Measurements from ENCODE around the gene CTNNAL1.

CTNNAL1 gene

DNA sequence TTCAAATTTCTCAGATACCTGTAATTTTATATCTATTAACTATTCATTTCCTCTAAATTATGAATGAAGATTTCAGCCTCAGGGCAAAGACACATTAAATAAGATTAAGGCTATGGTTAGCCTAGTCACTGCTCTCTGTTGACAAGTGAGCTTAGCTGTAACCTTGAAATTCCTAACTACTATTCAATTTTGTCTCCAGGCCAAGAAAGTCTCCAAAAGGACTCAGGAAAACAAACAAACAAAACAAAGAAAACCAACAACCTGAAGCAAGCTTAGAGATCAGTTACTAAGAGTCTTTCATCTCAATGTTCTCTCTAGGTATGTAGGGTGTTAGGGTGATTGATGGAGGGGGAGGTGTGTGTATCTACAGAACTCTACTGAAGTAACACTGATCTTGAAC is 9.6 kb upstream of the CTNNAL1 start:
- peak; percentile 2 for DNase-seq

DNA sequence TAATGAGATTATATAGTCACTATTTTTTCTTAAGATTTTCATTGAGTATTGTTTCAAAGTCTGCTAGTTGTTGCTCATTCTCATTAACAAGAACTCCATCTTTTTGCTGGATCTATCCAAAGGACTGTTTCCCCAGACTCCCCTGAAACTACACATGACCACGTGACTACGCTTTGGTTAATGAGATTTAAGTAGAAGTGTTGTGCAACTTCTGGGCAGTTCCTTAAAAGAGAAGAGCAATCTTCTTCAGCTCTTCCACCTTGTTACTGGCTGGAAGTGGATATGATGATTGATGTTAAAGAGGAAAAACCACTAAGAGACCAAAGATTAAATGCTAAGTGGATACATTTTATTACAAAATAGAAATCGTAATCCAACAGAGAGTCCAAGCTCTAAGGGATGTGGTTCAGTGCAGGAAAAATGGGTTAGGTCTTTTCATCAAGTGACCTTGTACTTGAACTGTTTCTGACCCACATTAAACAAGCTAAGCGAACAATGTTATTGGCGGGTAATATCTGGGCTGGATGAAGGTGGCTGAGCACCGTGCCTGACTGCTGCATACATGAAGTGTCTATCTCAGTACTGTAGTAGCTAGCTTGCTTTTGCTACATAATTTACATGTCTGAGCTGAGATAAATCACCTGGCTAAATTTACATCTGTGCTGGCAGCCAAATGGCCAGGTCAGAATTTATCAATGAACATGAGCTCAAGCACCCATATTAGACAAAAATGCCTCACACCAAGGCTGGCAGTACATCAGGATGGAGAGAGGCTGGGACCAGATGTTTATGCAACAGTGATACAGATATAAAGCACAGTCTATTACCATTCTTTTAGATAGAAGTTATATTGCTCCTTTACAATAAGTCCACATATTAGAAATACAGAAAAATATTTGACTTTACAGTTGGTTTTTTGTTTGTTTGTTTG is 7.5 kb upstream of the CTNNAL1 start:
- DNase-seq, result no peak

DNA sequence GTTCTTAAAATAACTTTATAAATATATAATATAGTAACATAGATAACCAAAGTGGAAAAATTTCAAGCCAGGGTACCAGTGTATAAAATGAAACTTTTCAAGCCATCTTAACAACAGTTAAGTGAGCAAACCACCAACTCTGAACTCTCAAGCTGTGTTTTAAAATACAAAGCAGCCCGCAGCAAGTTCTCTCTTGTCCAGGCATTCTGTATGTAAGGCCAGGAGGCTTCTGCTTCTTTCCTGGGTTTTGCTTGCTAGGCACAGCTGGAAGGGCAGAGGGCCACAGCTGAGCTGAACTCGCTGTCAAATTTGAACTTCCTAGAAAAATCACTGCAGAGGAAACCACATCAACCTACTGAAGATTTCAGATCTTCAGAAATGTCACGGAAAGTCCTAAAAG is 6.8 kb upstream of the CTNNAL1 start:
- no peak for DNase-seq

DNA sequence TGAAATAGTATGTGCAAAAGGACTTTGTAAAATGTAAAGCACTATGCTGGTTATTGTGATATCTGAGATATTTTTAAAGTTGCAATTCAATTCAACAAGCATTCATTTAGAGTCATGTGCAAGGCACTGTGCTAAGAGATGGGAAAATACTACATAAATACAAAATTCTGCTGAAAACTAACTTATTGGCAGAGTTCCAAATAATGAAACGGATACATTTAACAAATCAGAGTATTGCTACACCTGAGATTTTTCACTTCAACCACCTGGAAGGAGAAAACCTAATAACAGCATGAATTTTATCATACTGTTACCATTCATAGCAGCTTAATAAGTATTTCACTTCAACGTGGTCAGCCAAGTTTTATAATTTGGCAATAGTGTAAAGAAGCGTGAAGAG is 6.1 kb upstream of the CTNNAL1 start:
- DNase-seq, result no peak

DNA sequence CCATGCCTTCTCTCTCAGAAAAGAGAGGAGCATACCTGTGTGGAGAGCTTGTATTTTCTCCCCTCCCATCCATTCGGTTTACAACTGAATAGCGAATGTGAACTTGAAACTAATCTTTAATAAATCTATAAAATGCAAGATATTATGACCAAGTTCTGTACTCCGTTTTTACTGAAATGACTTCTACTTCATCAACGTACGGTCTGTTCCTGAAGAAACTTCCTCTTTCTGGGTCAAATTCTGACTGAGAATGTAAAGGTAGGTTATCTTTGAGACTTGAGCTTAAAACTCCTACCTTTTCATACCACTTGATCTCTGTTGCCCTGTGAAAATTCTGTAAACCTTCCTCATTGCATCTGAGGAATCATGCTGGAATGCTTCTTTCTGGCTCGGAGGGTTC is 4.2 kb upstream of the CTNNAL1 start:
- DNase-seq, result no peak

DNA sequence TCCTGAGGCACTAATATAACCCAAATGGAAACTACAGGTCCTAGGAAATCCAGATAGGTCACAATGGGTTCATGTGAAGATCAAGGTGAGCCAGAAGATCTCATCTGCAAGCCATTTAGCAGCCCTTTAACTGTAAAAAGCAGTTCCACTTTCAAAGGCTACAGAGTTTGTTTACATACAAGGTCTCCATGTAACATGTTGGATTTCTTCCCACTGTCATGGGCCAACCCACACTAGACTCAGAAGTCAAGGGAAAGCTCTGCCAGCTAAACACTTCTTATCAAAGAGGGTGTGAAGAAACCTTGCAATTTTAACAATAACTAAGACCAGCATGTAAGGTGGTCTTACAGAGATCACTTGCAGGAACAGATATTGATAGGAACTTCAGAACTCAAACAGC is 3.8 kb upstream of the CTNNAL1 start:
- no peak for DNase-seq

DNA sequence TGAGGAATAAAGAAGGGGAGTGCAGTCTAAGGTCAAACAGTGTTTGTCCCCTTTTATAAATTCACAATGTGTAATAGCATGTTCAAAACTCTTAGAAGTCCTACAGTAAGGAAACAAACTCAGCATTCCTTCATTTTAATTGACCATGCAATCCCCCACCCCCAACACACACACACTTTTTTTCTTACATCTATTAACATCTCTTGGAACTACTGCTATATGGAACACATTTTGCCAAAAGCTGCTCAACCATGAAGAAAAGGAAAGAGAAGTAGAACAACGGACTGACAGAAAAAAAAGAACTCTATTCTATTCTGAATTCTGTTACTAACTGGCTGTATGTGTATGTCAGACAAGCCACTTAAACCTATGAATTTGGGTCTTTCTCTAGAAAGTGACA is 2.8 kb upstream of the CTNNAL1 start:
- no peak for DNase-seq

DNA sequence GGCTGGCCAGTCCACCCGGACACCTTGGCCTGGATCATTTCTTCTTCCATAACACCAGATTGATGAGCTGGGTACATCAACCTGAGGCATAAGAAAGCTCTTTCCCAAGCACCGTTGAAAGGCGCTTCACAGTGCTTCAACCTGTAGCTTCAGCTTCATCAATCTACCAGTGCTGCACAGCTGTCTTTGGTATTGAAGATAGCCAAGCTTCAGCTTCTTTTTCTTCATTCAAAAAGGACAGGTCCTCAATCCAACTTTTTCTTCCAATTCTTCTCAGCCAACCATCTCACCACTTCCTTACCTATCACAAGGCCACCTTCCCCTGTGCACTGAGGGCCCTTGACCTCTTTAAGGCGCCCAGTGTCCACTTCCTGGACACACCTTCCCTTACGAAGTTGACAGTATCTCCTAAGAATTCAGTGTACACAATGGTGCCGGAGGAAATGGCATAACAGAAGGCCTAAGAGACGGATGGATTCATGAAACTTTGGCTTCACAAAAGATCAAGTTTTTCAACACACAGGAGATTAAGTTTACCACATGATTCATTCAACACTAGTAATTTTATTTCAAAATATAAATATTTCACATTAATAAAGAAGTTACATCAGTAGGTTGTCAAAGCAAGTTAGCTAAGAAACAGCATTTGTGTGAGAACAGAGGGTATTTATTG is 1.4 kb upstream of the CTNNAL1 start:
- DNase-seq, result no peak

DNA sequence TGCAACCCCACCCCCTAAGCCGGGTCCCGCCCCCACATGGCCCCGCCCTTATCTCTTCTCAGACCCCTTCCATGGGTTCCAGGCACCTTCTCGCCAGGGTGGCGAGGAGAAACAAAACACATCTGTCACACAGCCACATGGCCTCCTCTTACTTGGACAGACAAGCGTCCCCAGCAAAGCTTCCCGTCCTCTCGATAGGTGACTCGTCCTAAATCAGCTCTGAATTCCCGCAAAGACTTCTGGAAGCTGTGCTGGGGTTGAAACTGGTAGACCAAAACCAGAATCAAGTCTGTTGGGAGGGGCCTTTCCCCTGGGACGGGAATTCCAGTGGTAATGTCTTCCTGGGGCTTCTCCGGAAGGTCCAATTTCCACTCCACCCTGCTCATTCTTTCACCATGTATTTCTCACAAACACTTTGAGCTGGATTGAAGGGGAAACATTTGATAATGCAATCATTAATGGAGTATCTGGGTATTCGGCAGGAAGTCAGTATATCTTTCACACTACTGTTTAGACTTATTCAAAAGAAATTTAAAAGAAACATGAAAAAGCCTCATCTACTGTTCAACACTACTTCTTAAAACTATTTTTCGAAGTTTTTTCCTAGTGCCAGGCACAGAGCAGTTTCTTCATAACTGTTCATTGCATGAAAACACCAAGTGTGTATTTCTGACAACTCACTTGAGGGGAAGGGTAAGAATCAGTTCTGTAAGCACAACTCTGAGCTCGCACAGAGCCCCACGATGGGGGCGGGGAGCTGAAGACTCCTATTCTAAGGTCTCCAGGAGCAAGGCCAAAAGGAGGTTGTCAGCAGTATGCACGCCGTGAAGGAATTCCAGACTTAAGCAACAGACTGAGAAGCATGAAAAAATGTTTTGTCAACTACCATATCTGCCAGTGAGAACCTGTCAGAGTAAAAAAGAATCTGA is 644 bp upstream of the CTNNAL1 start:
- DNase-seq, result no peak

DNA sequence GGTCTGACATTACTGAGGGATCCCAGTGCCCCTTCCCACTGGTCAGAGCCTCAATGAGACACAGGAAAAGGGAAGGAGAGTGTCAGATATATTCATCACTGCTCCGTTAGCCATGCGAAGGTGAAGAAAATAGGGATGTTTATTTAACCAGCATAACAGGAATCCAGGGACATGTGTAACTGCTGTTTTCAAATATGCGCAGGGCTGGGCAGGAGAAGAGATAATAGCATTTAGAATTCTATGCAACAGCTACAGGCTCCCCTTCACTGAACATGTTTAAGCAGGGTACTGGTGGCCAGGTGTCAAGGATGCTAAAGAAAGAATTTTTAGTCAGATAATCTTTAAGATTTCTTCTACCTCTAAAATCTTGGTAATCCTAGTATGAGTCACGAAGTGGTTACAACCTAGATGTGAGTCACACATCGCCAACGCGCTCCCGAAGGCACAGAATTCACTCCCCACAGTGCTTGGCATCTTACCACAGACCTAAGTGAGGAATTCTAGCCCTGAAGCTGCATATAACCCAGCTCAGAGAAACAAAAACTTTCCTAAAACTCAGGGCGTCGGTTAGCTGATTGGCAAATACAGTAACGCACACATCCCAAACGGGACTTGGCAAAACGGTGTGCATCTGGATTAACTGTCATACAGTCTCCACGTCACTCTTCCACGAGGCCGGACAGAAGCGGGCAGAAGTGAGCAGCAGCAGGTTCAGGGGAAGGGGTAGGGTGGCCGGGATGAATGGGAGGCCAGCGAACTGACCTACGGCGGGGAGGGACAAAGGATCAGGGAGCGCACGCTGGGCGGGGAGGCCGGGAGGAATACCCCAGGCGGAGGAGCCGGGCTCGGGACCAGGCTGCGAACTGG is 1.1 kb downstream of the CTNNAL1 start:
- DNase-seq, result peak; percentile 16

DNA sequence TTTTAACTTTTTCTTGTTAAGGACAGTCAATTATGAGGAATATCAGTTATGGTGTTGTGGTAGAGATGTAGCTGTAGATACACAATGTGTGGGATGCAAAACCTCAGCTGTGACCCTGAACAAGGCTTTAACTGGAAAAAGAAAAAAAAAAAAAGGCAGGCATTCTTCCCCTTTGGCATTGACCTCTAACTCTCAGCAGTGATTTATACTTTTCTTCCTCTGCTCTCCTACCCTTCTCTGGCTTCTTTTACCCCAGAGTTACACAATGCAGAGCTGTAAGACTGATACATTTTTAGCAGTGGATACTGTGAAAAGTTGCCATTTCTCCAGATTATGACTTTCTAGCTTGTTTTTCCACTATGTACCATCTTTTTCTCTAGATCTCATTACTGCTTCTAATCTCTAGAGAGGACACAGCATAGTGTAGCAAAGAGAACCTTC is 2.0 kb downstream of the CTNNAL1 start:
- no peak for DNase-seq

DNA sequence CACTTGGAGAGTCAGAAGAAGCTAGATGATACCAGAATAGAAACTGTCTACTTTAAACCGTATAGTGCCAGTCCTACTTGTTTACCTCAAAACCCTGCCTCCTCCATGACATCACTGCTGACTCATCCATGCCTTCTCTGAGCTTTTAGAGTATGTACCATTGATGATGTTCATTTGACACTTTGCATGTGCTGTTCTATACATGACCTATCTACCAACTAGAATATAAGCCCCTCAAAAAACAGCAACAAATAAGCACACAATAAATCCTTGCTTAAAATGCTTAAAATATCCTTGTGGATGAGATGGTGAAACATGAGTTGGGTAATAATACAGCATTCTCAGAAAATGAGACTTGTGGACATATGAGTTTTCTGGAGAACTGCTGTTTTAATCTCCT is 2.6 kb downstream of the CTNNAL1 start:
- DNase-seq, result no peak

DNA sequence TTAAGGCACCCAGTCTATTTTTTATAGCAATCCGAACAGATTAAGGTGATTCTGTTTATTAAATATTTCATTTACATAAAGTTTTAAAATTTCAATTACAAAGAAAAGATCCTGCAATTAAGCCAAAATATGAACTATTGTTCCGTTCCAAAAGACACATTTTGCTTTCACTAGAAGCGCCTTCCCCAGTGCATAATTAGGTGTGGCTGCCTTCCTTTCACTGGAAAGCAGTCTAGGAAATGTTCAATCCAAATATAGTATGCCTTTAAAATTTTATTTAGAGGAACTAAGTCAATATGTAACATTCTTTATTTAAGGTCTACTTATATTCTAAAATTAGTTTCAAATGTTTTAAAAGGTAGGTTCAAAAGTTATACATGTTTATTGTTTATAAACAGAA is 7.6 kb downstream of the CTNNAL1 start:
- no peak for DNase-seq

DNA sequence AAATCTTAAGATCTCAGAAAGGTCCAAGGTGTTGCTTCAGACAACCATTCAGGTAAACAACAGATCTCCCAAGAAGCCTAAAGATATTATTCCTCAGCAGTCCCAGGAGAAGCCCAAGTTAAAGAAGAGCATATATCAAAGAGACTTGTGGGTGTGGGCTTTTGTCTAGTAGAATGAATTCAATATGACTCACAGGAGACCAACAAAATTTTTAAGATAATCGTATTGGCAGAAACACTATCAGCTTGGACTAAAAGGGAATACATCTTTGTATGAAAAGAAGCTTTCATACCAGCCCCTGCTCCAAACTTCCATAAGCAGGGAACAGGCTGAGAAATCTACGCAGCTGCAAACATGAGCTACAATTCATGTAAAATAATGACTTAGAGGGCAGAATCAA is 10.2 kb downstream of the CTNNAL1 start:
- DNase-seq, result no peak

DNA sequence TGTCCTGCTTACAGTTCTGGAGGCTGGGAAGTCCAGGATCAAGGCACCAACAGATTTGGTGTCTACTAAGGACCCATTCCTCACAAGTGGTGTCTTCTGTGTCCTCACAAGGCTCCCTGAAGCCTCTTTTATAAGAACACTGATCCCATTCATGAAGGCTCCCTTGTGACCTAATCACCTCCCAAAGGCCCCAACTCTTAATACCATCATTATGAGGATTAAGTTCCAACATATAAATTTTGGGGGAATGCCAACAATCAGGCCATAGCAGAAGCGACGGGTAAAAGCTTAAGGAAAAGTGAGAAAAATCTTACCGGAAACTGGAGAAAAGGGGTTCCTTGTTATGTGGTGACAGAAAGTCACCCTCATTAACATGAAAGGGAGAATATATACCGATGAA is 11.2 kb downstream of the CTNNAL1 start:
- DNase-seq, result no peak

DNA sequence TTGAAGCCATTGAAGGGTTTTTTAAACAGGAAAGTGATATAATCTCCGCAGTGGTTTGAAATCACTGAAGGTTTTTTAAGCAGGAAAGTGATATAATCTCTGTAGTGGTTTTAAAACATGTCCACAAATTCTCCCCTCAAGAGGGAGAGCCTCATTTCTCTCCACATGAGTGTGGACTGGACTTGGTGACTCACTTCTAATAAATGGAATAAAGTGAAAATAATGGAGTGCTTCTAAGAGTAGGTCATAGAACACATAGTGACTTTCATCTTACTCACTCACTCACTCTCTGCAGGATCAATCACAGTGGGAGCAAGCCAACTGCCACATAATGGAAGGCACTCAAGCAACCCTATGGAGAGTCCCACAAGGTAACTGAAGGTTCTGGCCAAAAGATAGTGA is 12.0 kb downstream of the CTNNAL1 start:
- no peak for DNase-seq

DNA sequence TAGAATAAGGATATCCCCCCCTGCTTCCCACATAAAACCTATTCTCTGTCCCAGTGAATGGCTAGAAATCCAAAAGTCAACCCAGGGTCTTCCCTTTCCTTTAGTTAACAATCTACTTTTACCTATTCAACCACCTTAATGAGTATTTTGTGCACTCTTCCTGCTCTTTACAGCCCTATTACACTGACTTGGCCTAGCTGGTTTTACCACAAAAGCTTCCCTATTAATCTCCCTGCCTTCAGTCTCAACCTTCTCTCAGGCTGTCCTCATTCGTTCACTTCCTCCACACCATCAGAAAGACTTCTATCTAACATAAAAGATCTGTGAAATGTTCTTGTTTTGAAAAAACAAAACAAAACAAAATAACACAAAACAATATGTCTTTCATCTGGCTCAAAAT is 16.2 kb downstream of the CTNNAL1 start:
- no peak for DNase-seq

DNA sequence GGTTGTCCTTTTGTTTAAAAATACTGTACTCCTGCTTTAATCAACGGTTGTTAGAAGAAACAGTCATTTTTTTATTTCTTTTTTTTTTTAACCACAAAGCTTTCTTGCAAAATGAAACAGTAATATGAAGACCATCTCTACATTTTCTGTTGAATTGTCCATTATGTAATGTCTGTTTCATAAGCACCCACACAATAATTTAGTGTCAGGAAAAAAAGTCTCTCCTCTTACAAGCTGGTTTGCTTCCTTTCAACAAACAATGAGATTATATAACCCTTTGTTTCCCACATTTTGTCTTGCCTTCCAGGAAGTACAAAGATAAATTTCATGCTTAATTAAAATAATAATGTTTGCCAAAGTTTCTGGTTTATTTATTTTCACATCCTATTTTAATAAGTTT is 16.7 kb downstream of the CTNNAL1 start:
- no peak for DNase-seq

DNA sequence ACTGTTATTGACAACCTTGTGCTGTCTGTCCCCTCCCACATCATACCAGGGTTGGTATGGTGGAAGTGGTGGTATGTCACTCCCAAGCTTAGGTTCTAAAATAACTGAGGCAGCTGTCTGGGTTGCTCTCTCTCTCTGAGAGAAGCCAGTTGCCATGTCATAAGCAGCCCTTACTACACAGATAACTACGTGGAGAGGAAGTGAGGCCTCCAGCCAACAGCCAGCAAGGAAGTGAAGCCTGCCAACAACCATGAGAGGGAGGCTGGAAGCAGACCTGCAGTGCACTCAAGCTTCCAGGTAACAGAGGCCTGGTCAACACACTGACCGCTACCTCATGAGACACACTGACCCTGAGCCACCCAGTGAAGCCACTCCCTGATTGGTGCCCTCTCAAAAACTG is 18.6 kb downstream of the CTNNAL1 start:
- DNase-seq, result no peak

DNA sequence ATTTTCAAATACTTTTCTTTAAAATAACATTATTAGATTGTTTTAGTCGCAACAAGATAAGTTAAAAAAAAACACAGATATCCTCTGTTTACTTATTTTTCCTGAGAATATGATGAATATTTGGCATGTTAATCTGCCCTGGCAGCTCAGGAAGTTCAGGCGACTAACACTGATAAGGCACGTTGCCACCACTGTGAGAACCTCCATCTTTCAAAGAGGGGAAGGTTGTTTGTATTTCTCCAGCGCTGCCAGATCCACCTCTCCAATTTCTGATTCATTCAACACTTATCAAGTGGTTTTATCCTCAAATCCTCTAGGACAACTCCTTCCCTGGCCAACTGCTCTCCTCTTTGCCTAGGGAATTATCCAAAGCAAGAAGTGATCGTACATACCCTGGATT is 21.8 kb downstream of the CTNNAL1 start:
- DNase-seq, result no peak

DNA sequence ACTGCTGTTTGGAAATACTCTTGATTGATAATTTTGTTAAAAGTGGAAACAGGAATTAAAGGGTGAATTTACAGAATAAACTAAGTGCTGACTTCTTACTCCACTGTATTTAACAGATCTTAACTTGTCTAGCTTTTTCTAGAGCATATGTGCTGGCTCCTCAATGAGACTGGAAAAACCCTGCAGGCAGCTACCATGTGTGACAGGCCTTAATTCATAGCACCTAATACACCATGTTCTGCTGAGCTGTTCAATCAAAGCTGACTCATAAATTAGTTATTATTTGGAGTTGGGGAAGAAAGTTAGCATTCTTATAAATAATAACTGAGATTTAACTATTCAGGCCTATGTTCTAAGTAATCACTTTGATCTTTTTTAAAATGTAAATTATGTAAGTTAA is 29.4 kb downstream of the CTNNAL1 start:
- no peak for DNase-seq

DNA sequence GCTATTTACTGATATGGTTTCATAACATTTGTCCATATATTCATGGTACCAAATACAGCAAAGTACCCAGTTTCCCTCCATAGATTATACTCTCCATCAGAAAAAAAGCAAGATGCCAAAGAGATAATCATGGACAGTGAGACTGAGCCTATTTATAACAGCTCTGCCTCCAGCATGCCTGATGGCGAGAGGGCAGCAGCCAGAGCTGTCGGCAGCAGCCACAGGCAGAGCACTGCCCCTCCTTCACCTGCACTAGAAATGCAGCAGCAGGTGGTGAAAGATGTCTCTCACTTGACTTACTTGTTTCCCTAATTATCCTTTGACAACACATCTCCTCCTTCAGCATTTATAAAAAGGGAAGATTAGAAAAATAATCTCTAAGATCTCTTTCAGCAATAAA is 32.4 kb downstream of the CTNNAL1 start:
- DNase-seq, result peak; percentile 21

Measured in NCI-H1105 treated with DMSO at 0.1 percent for 48 hours (cell line).